HEK293 (cell line): Measurements from ENCODE around the gene ERBB4.

ENCODE experiments used
- CTCF ChIA-PET: fragments of 350-600 bp; formaldehyde crosslinking; extraction: SDS; loops from one replicate; lab custom pipeline; 2021; ENCODE audit warnings: antibody characterized with exemption; lab: Yijun Ruan, JAX
- POLR2A ChIA-PET: fragments of 300-600 bp; formaldehyde crosslinking; extraction: SDS; loops from one replicate; lab custom pipeline; 2020; ENCODE audit warnings: antibody characterized with exemption, inconsistent platforms; lab: Yijun Ruan, JAX
- H3K27ac ChIP-seq: fragments of 200-500 bp; sonication (Bioruptor generic); 2 replicates; pipeline ENCODE4 v1.5.1; 2014; ENCODE audit warnings: low read depth, low read length, control low read depth, inconsistent platforms; ENCODE audit errors: extremely low read depth
- H3K36me3 ChIP-seq, 2 experiments: fragments of 200-500 bp in 1 of 2; sonication (Bioruptor generic) in 1 of 2; 1 replicate in 1 of 2; 2 replicates in 1 of 2; pipeline ENCODE4 v1.5.1; 2014 to 2017; ENCODE audit warnings: inconsistent platforms in 2 of 2, low read length in 2 of 2; ENCODE audit not compliant: control insufficient read depth in 2 of 2, insufficient read depth in 1 of 2
- H3K4me1 ChIP-seq: fragments of 200-500 bp; sonication (Bioruptor generic); 2 replicates; pipeline ENCODE4 v1.5.1; 2014; ENCODE audit warnings: mild to moderate bottlenecking, low read length, inconsistent platforms; ENCODE audit not compliant: control insufficient read depth, insufficient read depth
- H3K4me3 ChIP-seq: 2 replicates; pipeline ENCODE4 v1.5.1; 2011; ENCODE audit warnings: low read depth, mild to moderate bottlenecking, control low read depth, low read length, moderate library complexity
- H3K9me3 ChIP-seq: fragments of 200-500 bp; sonication (Bioruptor generic); 2 replicates; pipeline ENCODE4 v1.5.1; 2014; ENCODE audit warnings: low read depth, low read length, inconsistent platforms; ENCODE audit not compliant: control insufficient read depth, insufficient read depth
- BCL6B ChIP-seq: fragments of 450-650 bp; formaldehyde crosslinking; IDR thresholded peaks from 2 replicates; pipeline ENCODE4 v1.5.1; 2017; ENCODE audit warnings: missing biosample characterization, missing genetic modification characterization
- ELK4 ChIP-seq: IDR thresholded peaks from 2 replicates; pipeline ENCODE4 v1.6.1; 2011; ENCODE audit warnings: mild to moderate bottlenecking, low read depth, low read length, borderline replicate concordance
- KLF7 ChIP-seq: fragments of 450-650 bp; formaldehyde crosslinking; IDR thresholded peaks from 2 replicates; pipeline ENCODE4 v1.5.1; 2016; ENCODE audit warnings: missing biosample characterization, missing genetic modification characterization, borderline replicate concordance
- REST ChIP-seq: fragments of 450-650 bp; formaldehyde crosslinking; IDR thresholded peaks from 2 replicates; pipeline ENCODE4 v1.5.1; 2016; ENCODE audit warnings: missing biosample characterization, missing genetic modification characterization
- WT1 ChIP-seq: fragments of 450-650 bp; formaldehyde crosslinking; IDR thresholded peaks from 2 replicates; pipeline ENCODE4 v1.5.1; 2016; ENCODE audit warnings: missing biosample characterization, missing genetic modification characterization
- ZBTB7A ChIP-seq: fragments of 450-650 bp; formaldehyde crosslinking; IDR thresholded peaks from 2 replicates; pipeline ENCODE4 v1.5.1; 2016; ENCODE audit warnings: low read depth, missing biosample characterization, missing genetic modification characterization
- ZNF10 ChIP-seq: fragments of 450-650 bp; formaldehyde crosslinking; IDR thresholded peaks from 2 replicates; pipeline ENCODE4 v1.5.1; 2017; ENCODE audit warnings: missing biosample characterization, missing genetic modification characterization
- ZNF274 ChIP-seq, 2 experiments: fragments of 200-500 bp in 1 of 2; fragments of 450-650 bp in 1 of 2; sonication (Bioruptor generic) in 1 of 2; formaldehyde crosslinking in 1 of 2; IDR thresholded peaks; 2 replicates each; pipeline versions ENCODE4 v1.5.1 to v1.6.1; 2014 to 2016; ENCODE audit warnings: borderline replicate concordance in 1 of 2, inconsistent platforms in 1 of 2, low read length in 1 of 2, missing biosample characterization in 1 of 2, missing genetic modification characterization in 1 of 2
- ZNF292 ChIP-seq: fragments of 450-650 bp; formaldehyde crosslinking; IDR thresholded peaks from 2 replicates; pipeline ENCODE4 v1.5.1; 2016; ENCODE audit warnings: low read depth, missing biosample characterization, missing genetic modification characterization, borderline replicate concordance
- ZNF394 ChIP-seq: fragments of 450-650 bp; formaldehyde crosslinking; IDR thresholded peaks from 2 replicates; pipeline ENCODE4 v1.5.1; 2016; ENCODE audit warnings: missing biosample characterization, missing genetic modification characterization, mild to moderate bottlenecking, moderate library complexity, borderline replicate concordance
- ZNF560 ChIP-seq: fragments of 450-650 bp; formaldehyde crosslinking; IDR thresholded peaks from 2 replicates; pipeline ENCODE4 v1.5.1; 2017; ENCODE audit warnings: missing biosample characterization, missing genetic modification characterization, borderline replicate concordance
- ZNF660 ChIP-seq: fragments of 450-650 bp; IDR thresholded peaks from 2 replicates; pipeline ENCODE4 v1.5.1; 2018; ENCODE audit warnings: missing biosample characterization, mild to moderate bottlenecking, missing genetic modification characterization
- ZNF670 ChIP-seq: fragments of 450-650 bp; formaldehyde crosslinking; IDR thresholded peaks from 2 replicates; pipeline ENCODE4 v1.5.1; 2016; ENCODE audit warnings: missing biosample characterization, missing genetic modification characterization, low read depth
- ZNF707 ChIP-seq: fragments of 450-650 bp; formaldehyde crosslinking; IDR thresholded peaks from 2 replicates; pipeline ENCODE4 v1.5.1; 2016; ENCODE audit warnings: missing biosample characterization, missing genetic modification characterization
- ZNF830 ChIP-seq: fragments of 450-650 bp; IDR thresholded peaks from 2 replicates; pipeline ENCODE4 v1.5.0; 2018; ENCODE audit warnings: missing biosample characterization, missing genetic modification characterization, low read depth, mild to moderate bottlenecking, moderate library complexity
- ZNF837 ChIP-seq: fragments of 450-650 bp; formaldehyde crosslinking; IDR thresholded peaks from 2 replicates; pipeline ENCODE4 v1.5.1; 2016; ENCODE audit warnings: missing biosample characterization, missing genetic modification characterization
- ZSCAN4 ChIP-seq: fragments of 450-650 bp; formaldehyde crosslinking; IDR thresholded peaks from 2 replicates; pipeline ENCODE4 v1.5.1; 2017; ENCODE audit warnings: missing biosample characterization, missing genetic modification characterization
- TF ChIP-seq, protein P1 (sequence below): fragments of 450-650 bp; formaldehyde crosslinking; IDR thresholded peaks from 2 replicates; pipeline ENCODE4 v1.5.1; 2016; ENCODE audit warnings: missing biosample characterization, missing genetic modification characterization
- TF ChIP-seq, protein P2 (sequence below): fragments of 450-650 bp; formaldehyde crosslinking; IDR thresholded peaks from 2 replicates; pipeline ENCODE4 v1.5.1; 2016; ENCODE audit warnings: missing biosample characterization, missing genetic modification characterization, borderline replicate concordance
- TF ChIP-seq, protein P3 (sequence below): fragments of 450-650 bp; formaldehyde crosslinking; IDR thresholded peaks from 2 replicates; pipeline ENCODE4 v1.5.1; 2016; ENCODE audit warnings: missing biosample characterization, missing genetic modification characterization

The ERBB4 gene

DNA sequence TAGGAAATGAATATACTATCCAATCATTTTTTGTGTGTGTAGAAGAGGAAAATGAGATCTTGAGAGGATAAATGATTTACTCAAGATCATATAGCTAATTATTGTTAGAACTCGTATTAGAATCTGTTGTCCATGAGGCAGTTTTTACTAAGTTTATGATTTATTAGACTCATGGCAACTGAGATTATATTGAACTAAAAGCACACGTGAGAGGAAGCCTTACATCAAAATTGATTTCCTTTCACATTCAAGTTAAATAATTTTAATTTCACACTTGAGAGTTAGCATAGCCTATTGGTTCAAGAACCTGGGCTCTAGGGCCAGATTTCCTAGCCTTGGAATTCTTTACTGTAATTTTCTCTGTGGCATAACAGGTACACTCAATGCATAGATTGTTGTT is 552.3 kb downstream of the ERBB4 start:
- H3K36me3 ChIP-seq = no peaks in the 10 kb centered on the region
- ChIA-PET CTCF (interaction anchor here (0.7 kb wide), 1 partner anchor 531 kb away, joined by 4 read pairs; no protein-coding TSS in a partner anchor), POLR2A (no interaction called here)
- no peaks in the 10 kb centered on the region; the same call in 1 of the 2 replicates for H3K4me1 ChIP-seq
- TF ChIP-seq ZNF10 (tag by site-specific recombination) (no peak), ZNF292 (no peak), ZNF830 (tag by site-specific recombination) (no peak), ZNF670 (no peak), WT1 (tag by site-specific recombination) (no peak), ELK4 (no peak), KLF7 (no peak), ZNF394 (tag by site-specific recombination) (no peak), ZNF660 (tag by site-specific recombination) (no peak), BCL6B (tag by site-specific recombination) (no peak), ZNF560 (tag by site-specific recombination) (no peak), ZSCAN4 (tag by site-specific recombination) (no peak), ZNF837 (no peak)
- TF ChIP-seq, protein P1, sequence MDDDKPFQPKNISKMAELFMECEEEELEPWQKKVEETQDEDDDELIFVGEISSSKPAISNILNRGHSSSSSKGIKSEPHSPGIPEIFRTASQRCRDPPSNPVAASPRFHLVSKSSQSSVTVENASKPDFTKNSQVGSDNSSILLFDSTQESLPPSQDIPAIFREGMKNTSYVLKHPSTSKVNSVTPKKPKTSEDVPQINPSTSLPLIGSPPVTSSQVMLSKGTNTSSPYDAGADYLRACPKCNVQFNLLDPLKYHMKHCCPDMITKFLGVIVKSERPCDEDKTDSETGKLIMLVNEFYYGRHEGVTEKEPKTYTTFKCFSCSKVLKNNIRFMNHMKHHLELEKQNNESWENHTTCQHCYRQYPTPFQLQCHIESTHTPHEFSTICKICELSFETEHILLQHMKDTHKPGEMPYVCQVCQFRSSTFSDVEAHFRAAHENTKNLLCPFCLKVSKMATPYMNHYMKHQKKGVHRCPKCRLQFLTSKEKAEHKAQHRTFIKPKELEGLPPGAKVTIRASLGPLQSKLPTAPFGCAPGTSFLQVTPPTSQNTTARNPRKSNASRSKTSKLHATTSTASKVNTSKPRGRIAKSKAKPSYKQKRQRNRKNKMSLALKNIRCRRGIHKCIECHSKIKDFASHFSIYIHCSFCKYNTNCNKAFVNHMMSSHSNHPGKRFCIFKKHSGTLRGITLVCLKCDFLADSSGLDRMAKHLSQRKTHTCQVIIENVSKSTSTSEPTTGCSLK (tag by site-specific recombination) = no peak
- TF ChIP-seq, protein P2, sequence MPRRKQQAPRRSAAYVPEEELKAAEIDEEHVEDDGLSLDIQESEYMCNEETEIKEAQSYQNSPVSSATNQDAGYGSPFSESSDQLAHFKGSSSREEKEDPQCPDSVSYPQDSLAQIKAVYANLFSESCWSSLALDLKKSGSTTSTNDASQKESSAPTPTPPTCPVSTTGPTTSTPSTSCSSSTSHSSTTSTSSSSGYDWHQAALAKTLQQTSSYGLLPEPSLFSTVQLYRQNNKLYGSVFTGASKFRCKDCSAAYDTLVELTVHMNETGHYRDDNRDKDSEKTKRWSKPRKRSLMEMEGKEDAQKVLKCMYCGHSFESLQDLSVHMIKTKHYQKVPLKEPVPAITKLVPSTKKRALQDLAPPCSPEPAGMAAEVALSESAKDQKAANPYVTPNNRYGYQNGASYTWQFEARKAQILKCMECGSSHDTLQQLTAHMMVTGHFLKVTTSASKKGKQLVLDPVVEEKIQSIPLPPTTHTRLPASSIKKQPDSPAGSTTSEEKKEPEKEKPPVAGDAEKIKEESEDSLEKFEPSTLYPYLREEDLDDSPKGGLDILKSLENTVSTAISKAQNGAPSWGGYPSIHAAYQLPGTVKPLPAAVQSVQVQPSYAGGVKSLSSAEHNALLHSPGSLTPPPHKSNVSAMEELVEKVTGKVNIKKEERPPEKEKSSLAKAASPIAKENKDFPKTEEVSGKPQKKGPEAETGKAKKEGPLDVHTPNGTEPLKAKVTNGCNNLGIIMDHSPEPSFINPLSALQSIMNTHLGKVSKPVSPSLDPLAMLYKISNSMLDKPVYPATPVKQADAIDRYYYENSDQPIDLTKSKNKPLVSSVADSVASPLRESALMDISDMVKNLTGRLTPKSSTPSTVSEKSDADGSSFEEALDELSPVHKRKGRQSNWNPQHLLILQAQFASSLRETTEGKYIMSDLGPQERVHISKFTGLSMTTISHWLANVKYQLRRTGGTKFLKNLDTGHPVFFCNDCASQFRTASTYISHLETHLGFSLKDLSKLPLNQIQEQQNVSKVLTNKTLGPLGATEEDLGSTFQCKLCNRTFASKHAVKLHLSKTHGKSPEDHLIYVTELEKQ = no peak
- H3K4me3 ChIP-seq = no peak overlapping the region
- no peaks in the 10 kb centered on the region for H3K9me3 ChIP-seq
- no peak overlapping the region for H3K27ac ChIP-seq

GRCh38 chr2:211985393-211985792 is 553.2 kb downstream of the ERBB4 start:
- Histone ChIP-seq H3K27ac (no peak overlapping the region), H3K4me3 (no peak overlapping the region), H3K9me3 (no peaks in the 10 kb centered on the region), H3K4me1 (no peaks in the 10 kb centered on the region; the same call in 1 of the 2 replicates), H3K36me3 (no peaks in the 10 kb centered on the region)
- ChIA-PET POLR2A (no interaction called here), CTCF (no interaction called here)
- no peak for TF ChIP-seq ZNF274 (IDR thresholded peaks at IDR 0.05; ENCODE audit: low read length)
- TF ChIP-seq ZNF274 (tag by site-specific recombination; IDR thresholded peaks at IDR 0.05; ENCODE audit: borderline replicate concordance) = no peak
- TF ChIP-seq ZNF660 (tag by site-specific recombination) = no peak
- TF ChIP-seq, protein P3, sequence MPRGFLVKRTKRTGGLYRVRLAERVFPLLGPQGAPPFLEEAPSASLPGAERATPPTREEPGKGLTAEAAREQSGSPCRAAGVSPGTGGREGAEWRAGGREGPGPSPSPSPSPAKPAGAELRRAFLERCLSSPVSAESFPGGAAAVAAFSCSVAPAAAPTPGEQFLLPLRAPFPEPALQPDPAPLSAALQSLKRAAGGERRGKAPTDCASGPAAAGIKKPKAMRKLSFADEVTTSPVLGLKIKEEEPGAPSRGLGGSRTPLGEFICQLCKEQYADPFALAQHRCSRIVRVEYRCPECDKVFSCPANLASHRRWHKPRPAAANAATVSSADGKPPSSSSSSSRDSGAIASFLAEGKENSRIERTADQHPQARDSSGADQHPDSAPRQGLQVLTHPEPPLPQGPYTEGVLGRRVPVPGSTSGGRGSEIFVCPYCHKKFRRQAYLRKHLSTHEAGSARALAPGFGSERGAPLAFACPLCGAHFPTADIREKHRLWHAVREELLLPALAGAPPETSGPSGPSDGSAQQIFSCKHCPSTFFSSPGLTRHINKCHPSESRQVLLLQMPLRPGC (tag by site-specific recombination) = no peak
- TF ChIP-seq ZBTB7A (tag by site-specific recombination) = no peak
- TF ChIP-seq ZNF707 (tag by site-specific recombination) = no peak
- TF ChIP-seq REST (tag by site-specific recombination) = no peak
